Uterus (tissue), 2 donors: ENCODE data around the gene PDCD1LG2.

Experiments
- POLR2A ChIP-seq, 2 donors: fragments of 450-650 bp; IDR thresholded peaks; one replicate each; pipeline ENCODE4 v1.6.1; 2016; ENCODE audit warnings: antibody characterized with exemption in 2 of 2, mild to moderate bottlenecking in 1 of 2, moderate library complexity in 1 of 2
- TF ChIP-seq, protein P1 (sequence below), 4 experiments: fragments of 200-600 bp in 2 of 4; fragments of 450-650 bp in 2 of 4; sonication (generic) in 2 of 4; IDR thresholded peaks; one replicate each; pipeline ENCODE4 v1.5.1; 2016 to 2019; ENCODE audit warnings: antibody characterized with exemption in 4 of 4, mild to moderate bottlenecking in 2 of 4, moderate library complexity in 1 of 4

- TF ChIP-seq, protein P1, sequence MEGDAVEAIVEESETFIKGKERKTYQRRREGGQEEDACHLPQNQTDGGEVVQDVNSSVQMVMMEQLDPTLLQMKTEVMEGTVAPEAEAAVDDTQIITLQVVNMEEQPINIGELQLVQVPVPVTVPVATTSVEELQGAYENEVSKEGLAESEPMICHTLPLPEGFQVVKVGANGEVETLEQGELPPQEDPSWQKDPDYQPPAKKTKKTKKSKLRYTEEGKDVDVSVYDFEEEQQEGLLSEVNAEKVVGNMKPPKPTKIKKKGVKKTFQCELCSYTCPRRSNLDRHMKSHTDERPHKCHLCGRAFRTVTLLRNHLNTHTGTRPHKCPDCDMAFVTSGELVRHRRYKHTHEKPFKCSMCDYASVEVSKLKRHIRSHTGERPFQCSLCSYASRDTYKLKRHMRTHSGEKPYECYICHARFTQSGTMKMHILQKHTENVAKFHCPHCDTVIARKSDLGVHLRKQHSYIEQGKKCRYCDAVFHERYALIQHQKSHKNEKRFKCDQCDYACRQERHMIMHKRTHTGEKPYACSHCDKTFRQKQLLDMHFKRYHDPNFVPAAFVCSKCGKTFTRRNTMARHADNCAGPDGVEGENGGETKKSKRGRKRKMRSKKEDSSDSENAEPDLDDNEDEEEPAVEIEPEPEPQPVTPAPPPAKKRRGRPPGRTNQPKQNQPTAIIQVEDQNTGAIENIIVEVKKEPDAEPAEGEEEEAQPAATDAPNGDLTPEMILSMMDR (IDR thresholded peaks at IDR 0.05), result no peak
- no peak for TF ChIP-seq POLR2A (IDR thresholded peaks at IDR 0.05)
These were observed 53.1 kb downstream of the PDCD1LG2 start for GRCh38 chr9:5563417-5563815.
